ENCODE data around the gene TMEM234.
"Not testable (repeated sequence)": the region's sequence is repeated elsewhere in the genome, so short reads cannot be mapped to it uniquely, and the experiment has no call there.

Gene TMEM234

DNA sequence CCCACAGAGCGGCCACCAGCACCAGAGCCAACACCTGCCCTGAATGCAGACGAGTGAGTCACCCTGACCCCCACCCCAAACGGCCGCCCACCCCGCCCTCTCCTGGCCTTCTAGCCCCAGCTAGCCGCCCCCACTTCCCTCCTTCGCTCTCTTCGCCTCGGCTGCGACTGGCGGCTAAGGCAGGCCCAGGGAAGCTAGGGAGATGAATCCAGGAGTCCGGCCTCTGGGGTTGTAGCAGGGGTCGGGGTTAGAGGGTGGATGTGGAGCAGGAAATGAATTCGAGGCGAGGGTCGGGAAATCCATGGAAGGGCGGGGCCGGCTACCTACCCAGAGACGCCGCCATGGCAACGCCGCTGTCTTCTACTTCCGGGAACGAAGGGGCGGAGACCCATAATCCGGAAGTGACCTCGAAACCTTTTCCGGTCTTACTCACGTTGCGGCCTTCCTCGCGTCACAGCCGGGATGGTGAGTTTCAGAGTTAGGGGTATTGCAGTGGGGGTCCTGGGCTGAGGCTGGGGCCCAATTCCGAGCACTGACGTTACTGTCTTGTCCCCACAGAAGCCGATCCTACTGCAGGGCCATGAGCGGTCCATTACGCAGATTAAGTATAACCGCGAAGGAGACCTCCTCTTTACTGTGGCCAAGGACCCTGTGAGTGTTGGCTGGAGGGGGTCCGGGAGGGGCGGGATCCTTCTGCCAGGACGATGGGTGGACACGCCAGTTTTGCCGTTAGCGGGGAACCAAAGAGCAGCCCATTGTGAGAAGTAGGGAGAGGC, at the start of gene TMEM234, which contains the start of gene EIF3I:
Gene TMEM234 (minus strand): TSS at position 374 of the 776 bp plus-strand sequence. CDS start 31 bp downstream, at position 343.
Gene EIF3I (plus strand): TSS at position 428 of the 776 bp plus-strand sequence. CDS start 35 bp downstream, at position 463.
- DNase-seq (ENCODE audit: low read depth in 2 of 2): peak; percentile 64 to 74

DNA sequence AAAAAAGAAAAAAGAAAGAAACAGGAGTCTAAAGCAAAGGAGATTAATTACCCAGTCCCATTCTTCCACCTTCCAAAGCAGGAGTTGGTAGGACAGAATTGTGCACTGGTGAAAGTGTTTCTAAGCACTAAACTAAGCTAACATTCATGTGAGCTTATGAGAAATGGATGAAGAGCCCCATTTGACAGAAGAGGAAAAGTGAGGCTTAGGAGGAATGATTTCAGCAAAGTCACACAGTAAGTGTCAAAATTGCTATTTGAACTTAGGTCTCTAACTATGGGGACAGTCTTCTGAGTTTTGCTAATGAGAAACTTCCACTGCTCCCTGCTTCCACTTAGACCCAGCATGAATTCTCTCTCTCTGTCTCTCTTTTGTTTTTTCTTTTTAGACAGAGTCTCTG, 47.6 kb upstream of the TMEM234 start:
- no peak for DNase-seq (ENCODE audit: low read depth in 2 of 2)

DNA sequence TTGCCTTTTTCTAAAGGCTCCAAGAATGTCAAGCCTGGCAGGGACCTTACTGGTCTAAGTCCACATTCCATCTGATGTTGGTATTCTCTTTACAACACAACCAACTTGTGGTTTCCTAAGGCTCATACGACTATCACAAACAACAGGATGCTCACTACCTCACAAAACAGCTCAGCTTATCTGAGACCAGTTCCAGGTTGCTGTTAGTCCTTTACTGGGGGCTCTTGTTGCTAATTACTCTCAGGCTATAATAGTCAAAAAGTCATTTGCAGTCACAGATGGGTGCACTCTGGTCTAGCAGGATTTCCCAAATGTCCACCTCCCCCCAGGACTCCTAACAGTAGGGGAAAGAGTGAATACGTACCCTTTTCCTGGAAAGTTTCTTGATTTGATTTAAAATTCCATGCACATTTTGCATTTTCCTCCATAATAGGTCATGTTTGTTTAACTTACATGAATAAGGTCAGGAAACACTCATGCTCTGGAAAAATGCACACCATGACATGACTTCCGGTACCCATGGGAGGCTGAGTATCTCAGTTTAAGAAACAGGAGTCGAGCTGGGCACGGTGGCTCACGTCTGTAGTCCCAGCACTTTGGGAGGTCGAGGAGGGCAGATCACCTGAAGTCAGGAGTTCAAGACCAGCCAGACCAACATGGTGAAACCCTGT, 44.9 kb upstream of the TMEM234 start:
- peak in 1 of 2 experiments; percentile 15 for DNase-seq (ENCODE audit: low read depth in 2 of 2)

DNA sequence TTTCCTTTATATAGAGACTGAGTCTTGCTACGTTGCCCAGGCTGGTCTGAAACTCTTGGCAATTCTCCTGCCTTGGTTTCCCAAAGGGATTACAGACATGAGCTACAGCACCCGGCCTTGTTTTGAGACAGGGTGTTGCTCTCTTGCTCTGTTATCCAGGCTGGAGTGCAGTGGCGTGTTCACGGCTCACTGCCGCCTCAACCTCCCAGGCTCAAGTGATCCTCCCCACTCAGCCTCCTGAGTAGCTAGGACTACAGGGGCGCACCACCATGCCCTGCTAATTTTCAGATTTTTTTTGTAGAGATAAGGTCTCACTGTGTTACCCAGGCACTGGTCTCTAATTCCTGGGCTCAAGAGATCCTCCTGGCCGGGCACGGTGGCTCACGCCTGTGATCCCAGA, 43.7 kb upstream of the TMEM234 start:
- no peak for DNase-seq (ENCODE audit: low read depth in 2 of 2)

DNA sequence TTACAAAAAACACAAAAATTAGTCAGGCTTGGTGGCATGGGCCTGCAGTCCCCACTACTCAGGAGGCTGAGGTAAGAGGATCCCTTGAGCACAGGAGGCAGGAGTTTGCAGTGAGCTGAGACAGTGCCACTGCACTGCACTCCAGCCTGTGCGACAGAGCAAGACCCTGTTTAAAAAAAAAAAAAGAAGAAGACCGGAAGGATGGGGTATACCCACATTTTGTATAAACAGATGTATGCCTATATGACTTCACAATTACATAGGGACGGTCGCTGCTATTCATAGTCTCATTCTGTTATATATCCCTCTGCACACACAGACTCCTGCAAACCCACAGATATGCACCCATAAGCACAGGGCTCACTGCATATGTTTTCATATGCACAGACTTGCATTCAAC, 41.6 kb upstream of the TMEM234 start:
- no peak for DNase-seq (ENCODE audit: low read depth in 2 of 2)

DNA sequence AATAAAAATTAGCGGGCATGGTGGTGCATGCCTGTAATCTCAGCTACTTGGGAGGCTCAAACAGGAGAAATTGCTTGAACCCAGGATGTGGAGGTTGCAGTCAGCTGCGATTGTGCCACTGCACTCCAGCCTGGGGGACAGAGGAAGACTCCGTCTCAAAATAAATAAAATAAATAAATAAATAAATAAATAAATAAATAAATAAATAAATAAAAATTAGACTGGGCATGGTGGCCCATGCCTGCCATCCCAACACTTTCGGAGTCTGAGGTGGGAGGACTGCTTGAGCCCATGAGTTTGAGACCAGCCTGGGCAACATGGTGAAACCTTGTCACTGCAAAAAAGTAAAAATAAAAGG, 41.1 kb upstream of the TMEM234 start:
- not testable (repeated sequence) for DNase-seq (ENCODE audit: low read depth in 2 of 2)

DNA sequence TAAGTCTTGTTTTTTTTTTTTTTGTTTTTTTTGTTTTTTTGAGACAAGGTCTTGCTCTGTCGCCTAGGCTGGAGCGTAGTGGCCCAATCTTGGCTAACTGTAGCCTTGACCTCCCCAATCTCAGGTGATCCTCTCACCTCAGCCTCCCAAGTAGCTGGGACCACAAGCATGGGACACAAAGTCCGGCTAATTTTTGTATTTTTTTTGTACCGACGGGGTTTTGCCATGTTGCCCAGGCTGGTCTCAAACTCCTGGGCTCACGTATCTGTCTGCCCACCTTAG, 35.0 kb upstream of the TMEM234 start:
- no peak for DNase-seq (ENCODE audit: low read depth in 2 of 2)

DNA sequence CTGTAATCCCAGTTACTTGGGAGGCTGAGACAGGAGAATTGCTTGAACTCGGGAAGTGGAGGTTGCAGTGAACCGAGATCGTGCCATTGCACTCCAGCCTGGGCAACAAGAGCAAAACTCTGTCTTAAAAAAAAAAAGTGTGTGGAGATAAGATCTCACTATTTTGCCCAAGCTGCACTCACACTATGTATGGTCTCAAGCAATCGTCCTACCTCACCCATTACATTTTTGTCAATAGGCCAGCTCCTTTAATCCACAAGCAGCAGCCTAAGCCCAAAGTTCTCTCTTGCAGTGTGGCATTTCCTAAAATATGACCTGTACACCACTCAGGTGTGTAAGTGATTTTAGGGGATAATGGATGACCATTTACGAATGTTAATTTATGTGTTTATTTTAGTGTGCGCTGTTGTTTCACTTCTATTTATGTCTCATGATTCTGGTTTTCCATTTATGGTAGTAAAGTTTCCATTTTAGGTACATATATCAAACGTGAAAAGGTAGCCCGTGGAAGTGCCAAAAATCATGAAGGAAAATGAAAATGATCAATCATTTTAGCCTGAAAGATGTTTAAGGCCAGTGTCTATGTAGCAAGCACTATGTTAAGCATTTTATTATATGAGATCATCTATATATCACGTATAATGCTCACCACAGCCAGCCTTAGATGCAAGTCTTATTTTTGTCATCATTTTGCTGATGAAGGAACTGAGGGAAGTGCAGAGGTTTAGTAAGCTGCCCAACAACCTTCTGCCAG, 34.5 kb upstream of the TMEM234 start:
- DNase-seq (ENCODE audit: low read depth in 2 of 2): no peak

DNA sequence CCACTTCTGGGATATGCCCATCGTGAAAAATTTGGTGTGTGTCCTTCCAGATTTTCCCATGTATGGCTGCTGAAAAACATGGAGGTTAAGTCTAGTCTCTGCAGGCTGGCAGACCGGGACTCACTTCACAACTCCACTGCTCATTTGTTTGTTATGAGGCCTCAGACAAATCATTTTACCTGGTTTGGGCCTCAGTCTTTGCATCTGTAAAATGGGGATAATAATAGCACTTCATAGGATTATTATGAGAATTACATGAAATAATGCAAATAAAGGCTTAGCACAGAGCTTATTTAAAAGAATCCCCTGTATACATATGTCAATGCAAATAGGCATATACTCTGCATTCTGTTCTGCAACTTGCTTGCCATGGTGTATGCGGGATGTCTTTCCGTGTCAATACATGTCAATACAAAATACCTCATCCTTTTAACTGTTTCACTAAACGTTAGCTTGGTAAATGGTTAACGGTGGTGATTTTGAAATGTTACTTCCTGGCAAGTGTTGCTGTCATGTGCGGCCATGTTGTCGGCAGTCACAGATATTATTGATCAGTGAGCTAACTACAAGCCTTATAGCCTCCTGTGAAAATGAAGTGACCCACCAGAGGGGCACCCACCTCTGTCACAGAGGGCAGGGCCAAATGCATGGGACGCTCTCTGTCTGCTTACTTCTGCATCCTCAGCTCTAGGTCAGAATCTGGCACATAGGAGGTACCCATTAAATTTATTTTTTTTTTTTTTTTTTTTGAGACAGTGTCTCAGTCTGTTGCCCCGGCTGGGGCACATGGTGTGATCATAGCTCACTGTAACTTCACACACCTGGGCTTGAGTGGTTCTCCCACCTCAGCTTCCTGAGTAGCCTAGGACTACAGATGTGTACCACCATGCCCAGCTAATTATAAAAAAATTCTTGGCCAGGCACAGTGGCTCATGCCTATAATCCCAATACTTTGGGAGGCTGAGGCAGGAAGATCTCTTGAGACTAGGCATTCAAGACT, 33.2 kb upstream of the TMEM234 start:
- DNase-seq (ENCODE audit: low read depth in 2 of 2): no peak

DNA sequence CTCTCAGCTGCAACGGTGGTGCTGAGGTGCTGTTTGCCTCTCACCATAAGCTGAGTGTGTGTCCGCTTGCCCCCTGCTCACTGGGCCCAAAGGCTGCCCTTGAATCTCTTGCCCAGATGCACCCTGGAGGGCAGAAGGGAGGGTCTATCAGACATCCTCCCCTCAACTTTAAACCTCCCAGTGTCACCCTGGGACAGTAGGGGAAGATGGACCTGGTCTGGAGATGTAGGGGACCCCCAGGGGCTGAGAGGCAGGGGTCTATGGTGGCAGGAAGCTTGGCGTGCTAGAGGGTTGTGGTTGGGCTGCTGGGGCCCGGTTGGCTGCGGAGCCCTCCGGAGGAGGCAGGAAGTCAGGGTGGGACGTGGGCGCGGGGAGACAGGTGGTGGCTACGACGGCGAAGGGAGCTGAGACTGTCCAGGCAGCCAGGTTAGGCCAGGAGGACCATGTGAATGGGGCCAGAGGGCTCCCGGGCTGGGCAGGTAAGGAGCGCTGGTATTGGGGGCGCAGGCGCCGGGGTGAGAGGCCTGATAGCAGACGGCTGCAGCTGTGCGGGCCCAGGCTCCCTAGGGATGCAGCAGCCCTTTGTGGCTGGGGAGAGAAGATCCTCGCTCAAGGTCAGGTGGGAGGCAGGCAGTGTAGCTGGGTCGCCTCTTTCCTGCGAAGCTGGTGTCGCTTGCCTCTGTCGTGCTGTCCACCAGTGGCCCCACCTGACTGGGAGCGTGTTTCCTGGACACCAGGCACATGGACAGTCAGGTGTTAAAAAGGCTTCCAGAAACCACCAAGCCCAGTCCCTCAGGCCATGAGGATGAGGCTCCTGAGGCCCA, 29.0 kb upstream of the TMEM234 start, which contains the start of gene LCK:
Gene LCK (plus strand): TSS at position 373 of the 824 bp plus-strand sequence. CDS start 23,065 bp downstream, outside the sequence.
- no peak for DNase-seq (ENCODE audit: low read depth in 2 of 2)

DNA sequence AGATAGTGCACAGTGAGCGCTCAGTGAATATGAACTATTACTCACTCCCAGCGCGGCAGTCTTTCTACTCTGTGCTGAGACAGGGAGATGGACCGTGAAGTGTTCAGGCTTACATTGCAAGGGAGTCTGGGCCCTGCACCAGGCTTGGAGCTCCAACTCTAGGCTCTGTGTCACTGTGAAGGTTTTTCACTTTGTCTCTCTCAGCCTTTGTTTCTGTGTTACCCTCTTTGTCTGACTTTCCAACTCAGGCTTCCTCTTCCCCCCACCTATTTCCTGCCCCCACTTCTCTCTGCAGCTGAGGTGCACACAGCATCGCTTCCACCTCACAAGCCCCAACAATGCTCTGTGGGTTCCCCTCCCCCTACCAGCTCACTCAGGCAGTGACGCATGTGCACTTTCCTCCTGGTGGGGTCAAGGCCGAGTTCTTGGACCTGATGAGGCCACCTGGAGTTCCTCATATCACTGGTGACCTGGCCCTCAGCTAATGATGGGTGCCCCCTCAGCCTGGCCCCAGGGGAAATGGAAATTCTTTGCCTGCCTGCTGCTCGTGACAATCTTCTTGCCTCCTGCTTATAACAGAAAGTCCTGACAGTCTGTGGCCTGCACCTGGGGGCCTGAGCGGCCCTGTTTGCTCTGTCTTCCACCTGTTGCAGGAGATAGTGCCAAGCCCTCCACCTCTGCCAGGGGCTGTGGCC, 27.8 kb upstream of the TMEM234 start:
- DNase-seq (ENCODE audit: low read depth in 2 of 2): no peak

DNA sequence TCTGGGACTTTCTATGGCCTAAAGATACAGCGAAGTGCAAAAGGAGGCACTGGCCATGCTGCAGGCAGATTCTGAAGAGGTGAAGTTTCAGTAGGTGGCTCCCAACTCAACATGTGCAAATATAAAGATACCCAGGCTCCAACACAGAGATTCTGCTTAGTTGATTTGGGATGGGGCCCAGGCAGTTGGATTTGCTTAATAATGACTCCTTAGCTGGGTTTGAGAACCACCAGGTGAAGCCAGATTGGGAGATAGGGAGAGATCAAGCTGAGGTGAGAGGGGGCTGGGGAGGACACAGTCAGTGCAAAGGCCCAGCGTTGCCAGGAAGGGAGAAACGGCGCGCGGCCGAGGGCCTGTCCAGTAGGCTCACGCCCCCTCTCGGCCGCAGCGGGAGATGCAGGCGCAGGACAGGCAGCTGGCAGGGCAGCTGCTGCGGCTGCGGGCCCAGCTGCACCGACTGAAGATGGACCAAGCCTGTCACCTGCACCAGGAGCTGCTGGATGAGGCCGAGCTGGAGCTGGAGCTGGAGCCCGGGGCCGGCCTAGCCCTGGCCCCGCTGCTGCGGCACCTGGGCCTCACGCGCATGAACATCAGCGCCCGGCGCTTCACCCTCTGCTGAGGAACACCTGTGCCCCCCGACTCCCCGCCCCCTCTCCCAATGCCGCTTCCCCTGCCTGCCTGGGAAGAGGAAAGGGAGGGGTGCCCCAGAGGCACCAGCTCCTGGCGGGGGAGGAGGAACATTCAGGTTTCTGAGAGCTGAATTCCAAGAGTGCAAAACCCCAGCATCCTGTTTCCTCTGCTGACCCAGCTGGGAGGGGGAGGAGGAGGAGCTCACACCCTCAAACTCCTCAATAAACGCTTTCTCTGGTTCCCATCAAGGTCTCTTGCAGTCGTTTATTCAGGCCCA, 26.1 kb upstream of the TMEM234 start:
- DNase-seq (ENCODE audit: low read depth in 2 of 2): no peak

DNA sequence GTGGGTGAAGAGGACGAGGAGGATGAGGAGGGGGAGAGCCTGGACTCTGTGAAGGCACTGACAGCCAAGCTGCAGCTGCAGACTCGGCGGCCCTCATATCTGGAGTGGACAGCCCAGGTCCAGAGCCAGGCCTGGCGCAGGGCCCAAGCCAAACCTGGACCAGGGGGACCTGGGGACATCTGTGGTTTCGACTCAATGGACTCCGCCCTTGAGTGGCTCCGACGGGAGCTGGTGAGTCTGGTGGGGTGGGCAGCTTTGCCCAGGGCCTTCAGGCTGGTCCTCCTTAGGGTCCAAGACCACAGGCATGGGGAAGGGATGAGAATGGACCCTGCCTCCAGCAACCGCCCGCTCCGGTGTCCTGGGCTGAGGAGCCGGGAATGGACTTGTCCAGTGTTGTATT, 25.3 kb upstream of the TMEM234 start:
- no peak for DNase-seq (ENCODE audit: low read depth in 2 of 2)

DNA sequence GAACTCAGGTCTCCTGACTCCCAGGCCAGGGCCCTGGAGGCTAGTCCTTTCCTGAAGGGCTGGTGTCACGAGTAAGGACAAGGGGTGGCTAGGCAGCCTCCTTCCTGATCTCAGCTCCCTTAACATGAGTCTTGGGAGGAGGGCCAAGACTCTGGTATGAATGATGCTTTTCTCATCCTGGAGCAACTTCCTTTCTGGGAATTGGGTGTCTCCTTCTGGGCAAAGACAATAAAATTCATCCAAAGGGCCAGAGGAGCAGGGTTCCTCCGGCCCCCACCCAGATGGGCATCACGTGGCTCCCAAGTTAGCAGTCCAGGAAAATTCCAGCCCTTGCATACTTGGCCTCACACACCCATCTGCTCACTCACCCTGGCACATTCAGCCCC, 24.7 kb upstream of the TMEM234 start, which contains the start of gene FAM167B:
Gene FAM167B (plus strand): TSS at position 335 of the 386 bp plus-strand sequence. CDS start 200 bp downstream, outside the sequence.
- peak in 1 of 2 experiments; percentile 20 for DNase-seq (ENCODE audit: low read depth in 2 of 2)

DNA sequence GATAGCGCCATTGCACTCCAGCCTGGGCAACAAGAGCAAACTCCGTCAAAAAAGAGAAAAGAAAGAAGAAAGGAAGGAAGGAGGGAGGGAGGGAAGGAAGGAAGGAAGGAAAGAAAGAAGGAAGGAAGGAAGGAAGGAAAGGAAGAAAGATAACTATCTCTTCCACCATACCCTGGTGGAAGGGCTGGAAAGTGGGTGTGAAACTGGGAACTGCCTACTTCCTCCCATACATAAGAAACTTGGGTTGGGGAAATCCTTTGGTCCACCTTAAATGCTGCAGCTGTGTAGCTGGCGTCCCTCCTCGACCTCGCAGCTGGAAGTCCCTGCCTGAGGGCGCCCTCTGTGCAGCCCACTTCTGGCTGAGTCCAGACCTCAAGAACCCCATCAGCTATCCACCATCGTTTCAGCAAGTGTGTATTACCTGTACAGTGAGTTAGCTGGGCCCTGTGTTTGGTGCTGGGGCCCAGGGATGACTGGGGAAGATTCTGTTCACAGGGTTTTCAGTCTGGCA, 20.2 kb upstream of the TMEM234 start:
- DNase-seq (ENCODE audit: low read depth in 2 of 2): no peak

DNA sequence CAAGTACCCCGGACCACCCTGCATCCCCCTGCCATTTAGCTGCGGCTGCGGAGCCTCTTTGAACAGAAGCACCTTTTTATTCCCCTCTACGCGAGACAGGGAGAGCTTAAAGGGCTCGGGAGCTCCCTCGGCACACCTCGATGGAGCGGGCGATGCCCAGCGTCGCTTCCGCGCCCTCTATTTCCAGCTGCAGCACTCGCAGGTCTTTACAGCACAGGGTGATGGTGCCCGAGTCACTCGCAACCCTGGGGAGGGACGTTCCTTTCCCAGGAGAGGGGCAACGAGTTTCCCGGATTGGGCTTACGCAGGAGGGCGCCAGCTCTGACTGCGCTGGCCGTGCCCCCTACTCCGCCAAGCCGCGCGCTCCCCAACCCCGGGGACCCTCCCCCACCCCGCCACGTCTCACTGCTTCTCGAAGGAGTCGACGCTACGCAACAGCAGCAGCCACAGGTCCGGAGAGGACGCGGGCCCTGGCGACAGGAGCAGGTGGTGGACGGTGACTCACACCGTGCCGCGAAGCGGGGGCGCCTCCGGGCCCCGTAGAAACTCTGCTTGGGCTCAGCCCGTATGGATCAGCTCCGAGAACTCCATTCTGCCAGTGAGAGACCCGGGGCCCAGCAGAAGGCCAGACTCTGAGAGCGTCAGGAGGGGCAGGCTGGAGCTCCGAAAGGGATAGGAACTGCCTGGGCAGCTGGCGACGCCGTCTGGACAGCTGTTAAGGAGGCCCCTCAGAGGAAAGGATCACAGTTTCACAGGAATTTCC, 19.0 kb upstream of the TMEM234 start:
- no peak for DNase-seq (ENCODE audit: low read depth in 2 of 2)

DNA sequence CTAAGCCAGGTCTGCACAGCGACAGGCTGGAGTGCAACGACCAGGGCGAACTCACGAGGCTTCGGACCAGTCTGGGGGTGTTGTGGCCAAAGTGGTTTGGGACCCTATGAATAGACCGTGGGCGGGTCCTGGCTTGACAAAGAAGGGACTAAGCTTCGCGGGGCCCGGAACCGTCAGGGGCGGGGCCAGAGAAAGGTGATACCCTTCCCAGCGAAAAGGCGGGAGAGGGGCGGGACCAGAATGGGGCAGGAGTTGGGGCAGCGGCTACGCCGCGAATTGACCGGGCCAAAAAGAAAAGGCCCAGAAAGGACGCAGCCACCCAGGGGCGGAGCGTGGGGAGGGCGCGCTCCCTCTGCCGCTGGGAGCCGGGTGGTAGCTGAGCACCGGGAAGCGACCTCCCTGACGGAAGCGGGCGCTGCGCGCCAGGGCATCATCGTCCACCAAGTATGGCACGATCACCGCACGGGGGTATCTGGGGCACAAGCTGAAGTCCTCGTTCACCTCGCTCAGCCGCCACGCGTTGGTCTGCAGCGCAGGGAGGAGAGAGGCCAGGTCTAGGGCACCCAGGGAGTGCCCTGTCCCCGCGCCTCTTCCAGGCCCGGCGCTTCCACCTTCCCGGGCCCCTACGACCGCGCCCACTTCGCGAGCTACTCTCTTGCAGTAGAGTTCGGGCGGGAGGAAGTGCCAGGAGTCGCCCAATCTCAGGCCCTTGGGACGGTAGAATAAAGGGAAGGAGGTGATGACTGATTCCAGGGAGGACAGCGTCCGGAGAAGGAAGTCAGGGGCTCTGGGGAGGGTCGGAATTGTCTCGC, 18.2 kb upstream of the TMEM234 start:
- DNase-seq (ENCODE audit: low read depth in 2 of 2): no peak

All from fibroblast of skin of left biceps (primary cell).